ENCODE data around the gene APH1B.

Gene APH1B

DNA sequence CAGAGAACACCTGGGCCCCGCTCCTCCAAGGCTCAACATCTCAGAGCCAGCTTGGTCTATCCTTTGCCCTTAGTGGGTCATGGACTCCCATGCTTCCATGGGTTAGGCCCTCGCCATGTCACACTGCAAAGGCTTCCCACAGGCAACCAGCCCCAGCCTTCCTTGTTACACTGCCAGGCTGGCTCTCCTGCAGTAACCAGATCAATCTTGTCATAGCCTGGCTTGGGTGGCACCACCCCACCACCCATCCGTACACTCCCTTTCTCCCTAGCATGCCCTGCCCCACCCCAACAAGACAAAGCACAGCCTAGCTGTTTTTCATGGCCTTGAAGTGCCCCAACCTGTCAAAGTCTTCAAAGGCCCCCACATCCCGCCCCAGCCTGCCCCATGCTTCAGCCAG, 73.8 kb downstream of the APH1B start (continued):
- TF ChIP-seq, protein P1, sequence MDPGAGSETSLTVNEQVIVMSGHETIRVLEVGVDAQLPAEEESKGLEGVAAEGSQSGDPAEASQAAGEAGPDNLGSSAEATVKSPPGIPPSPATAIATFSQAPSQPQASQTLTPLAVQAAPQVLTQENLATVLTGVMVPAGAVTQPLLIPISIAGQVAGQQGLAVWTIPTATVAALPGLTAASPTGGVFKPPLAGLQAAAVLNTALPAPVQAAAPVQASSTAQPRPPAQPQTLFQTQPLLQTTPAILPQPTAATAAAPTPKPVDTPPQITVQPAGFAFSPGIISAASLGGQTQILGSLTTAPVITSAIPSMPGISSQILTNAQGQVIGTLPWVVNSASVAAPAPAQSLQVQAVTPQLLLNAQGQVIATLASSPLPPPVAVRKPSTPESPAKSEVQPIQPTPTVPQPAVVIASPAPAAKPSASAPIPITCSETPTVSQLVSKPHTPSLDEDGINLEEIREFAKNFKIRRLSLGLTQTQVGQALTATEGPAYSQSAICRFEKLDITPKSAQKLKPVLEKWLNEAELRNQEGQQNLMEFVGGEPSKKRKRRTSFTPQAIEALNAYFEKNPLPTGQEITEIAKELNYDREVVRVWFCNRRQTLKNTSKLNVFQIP (CRISPR knock-in tag; IDR thresholded peaks at IDR 0.05; ENCODE audit: borderline replicate concordance, low read depth) = no peak
- no peak for TF ChIP-seq ZC3H10 (CRISPR knock-in tag; IDR thresholded peaks at IDR 0.05)
- no peak for TF ChIP-seq BACH2 (CRISPR knock-in tag; IDR thresholded peaks at IDR 0.05; ENCODE audit: borderline replicate concordance)
- TF ChIP-seq TOX (CRISPR knock-in tag; IDR thresholded peaks at IDR 0.05; ENCODE audit: borderline replicate concordance) = no peak
- TF ChIP-seq ZFP30 (CRISPR knock-in tag; IDR thresholded peaks at IDR 0.05) = no peak
- TF ChIP-seq, protein P2, sequence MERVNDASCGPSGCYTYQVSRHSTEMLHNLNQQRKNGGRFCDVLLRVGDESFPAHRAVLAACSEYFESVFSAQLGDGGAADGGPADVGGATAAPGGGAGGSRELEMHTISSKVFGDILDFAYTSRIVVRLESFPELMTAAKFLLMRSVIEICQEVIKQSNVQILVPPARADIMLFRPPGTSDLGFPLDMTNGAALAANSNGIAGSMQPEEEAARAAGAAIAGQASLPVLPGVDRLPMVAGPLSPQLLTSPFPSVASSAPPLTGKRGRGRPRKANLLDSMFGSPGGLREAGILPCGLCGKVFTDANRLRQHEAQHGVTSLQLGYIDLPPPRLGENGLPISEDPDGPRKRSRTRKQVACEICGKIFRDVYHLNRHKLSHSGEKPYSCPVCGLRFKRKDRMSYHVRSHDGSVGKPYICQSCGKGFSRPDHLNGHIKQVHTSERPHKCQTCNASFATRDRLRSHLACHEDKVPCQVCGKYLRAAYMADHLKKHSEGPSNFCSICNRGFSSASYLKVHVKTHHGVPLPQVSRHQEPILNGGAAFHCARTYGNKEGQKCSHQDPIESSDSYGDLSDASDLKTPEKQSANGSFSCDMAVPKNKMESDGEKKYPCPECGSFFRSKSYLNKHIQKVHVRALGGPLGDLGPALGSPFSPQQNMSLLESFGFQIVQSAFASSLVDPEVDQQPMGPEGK (CRISPR knock-in tag; IDR thresholded peaks at IDR 0.05; ENCODE audit: borderline replicate concordance) = no peak
- no peak for TF ChIP-seq ZNF565 (CRISPR knock-in tag; conservative IDR thresholded peaks at IDR 0.05; ENCODE audit: low read depth)

DNA sequence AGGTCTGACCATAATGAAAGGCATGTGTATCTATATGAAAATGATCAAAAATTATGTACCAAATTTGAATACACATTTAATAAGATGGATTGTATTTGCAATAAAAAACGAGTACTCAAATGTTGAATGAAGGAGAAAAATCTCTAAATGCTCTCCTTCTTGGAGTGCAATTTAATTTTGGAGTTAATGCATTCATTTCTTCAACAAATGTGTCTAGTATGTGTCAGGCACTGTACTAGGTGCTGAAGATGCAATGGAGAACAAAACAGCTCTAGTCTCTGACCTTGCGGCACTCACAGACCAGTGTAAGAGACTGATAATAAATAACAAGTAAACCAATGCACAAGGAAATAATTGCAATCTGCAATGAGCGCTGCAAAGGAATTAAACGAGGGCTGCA, 75.4 kb downstream of the APH1B start:
- TF ChIP-seq ZFP3 (CRISPR knock-in tag; IDR thresholded peaks at IDR 0.05) (no peak), ZNF565 (CRISPR knock-in tag; conservative IDR thresholded peaks at IDR 0.05; ENCODE audit: low read depth) (no peak), ZFP30 (CRISPR knock-in tag; IDR thresholded peaks at IDR 0.05) (no peak), ISL1 (CRISPR knock-in tag; IDR thresholded peaks at IDR 0.05) (no peak), ZNF8 (CRISPR knock-in tag; IDR thresholded peaks at IDR 0.05) (no peak), PPARA (CRISPR knock-in tag; IDR thresholded peaks at IDR 0.05; ENCODE audit: borderline replicate concordance) (no peak), ZC3H10 (CRISPR knock-in tag; IDR thresholded peaks at IDR 0.05) (no peak), RARB (CRISPR knock-in tag; IDR thresholded peaks at IDR 0.05) (no peak)
- TF ChIP-seq, protein P3, sequence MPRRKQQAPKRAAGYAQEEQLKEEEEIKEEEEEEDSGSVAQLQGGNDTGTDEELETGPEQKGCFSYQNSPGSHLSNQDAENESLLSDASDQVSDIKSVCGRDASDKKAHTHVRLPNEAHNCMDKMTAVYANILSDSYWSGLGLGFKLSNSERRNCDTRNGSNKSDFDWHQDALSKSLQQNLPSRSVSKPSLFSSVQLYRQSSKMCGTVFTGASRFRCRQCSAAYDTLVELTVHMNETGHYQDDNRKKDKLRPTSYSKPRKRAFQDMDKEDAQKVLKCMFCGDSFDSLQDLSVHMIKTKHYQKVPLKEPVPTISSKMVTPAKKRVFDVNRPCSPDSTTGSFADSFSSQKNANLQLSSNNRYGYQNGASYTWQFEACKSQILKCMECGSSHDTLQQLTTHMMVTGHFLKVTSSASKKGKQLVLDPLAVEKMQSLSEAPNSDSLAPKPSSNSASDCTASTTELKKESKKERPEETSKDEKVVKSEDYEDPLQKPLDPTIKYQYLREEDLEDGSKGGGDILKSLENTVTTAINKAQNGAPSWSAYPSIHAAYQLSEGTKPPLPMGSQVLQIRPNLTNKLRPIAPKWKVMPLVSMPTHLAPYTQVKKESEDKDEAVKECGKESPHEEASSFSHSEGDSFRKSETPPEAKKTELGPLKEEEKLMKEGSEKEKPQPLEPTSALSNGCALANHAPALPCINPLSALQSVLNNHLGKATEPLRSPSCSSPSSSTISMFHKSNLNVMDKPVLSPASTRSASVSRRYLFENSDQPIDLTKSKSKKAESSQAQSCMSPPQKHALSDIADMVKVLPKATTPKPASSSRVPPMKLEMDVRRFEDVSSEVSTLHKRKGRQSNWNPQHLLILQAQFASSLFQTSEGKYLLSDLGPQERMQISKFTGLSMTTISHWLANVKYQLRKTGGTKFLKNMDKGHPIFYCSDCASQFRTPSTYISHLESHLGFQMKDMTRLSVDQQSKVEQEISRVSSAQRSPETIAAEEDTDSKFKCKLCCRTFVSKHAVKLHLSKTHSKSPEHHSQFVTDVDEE (CRISPR knock-in tag; IDR thresholded peaks at IDR 0.05) = no peak
- TF ChIP-seq, protein P4, sequence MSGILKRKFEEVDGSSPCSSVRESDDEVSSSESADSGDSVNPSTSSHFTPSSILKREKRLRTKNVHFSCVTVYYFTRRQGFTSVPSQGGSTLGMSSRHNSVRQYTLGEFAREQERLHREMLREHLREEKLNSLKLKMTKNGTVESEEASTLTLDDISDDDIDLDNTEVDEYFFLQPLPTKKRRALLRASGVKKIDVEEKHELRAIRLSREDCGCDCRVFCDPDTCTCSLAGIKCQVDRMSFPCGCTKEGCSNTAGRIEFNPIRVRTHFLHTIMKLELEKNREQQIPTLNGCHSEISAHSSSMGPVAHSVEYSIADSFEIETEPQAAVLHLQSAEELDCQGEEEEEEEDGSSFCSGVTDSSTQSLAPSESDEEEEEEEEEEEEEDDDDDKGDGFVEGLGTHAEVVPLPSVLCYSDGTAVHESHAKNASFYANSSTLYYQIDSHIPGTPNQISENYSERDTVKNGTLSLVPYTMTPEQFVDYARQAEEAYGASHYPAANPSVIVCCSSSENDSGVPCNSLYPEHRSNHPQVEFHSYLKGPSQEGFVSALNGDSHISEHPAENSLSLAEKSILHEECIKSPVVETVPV (CRISPR knock-in tag; IDR thresholded peaks at IDR 0.05) = no peak
- TF ChIP-seq, protein P2 (CRISPR knock-in tag; IDR thresholded peaks at IDR 0.05; ENCODE audit: borderline replicate concordance) = no peak
- ATAC-seq = no peak

DNA sequence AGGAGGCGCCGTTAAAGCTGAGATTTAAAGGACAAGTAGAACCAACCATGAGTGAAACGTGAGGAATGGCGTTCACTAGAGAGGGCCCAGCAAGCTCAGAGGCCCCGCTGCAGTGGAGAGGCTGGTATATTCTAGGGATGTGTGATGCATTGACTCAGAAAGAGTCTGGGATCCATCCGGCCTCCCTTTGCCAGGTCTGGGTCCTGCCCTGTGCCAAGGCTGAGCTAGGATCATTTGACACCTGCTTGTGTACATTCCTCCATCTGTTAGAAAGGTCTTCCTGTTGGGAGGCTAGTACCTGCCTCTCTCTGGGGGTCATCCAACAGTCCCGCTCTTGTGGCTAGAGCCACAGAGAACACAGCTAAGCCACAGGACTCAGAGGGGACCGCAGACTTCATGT, 75.9 kb downstream of the APH1B start:
- TF ChIP-seq, protein P1 (CRISPR knock-in tag; IDR thresholded peaks at IDR 0.05; ENCODE audit: borderline replicate concordance, low read depth) = no peak
- TF ChIP-seq ARNTL (CRISPR knock-in tag; IDR thresholded peaks at IDR 0.05; ENCODE audit: borderline replicate concordance, low read depth) (no peak), ZC3H10 (CRISPR knock-in tag; IDR thresholded peaks at IDR 0.05) (no peak), SNAI2 (CRISPR knock-in tag; IDR thresholded peaks at IDR 0.05) (no peak)
- no peak for ATAC-seq
